NCI-H2107 treated with DMSO at 0.1 percent for 48 hours (cell line): ENCODE data around the gene FMNL2.

Source experiments
- DNase-seq: peaks from one replicate; lab custom pipeline; 2025; ENCODE audit not compliant: unreplicated experiment; lab: John Stamatoyannopoulos, UW

FMNL2 gene

GRCh38 chr2:152421521-152422370 lies 86.8 kb downstream of the FMNL2 start:
- DNase-seq, result no peak

DNA sequence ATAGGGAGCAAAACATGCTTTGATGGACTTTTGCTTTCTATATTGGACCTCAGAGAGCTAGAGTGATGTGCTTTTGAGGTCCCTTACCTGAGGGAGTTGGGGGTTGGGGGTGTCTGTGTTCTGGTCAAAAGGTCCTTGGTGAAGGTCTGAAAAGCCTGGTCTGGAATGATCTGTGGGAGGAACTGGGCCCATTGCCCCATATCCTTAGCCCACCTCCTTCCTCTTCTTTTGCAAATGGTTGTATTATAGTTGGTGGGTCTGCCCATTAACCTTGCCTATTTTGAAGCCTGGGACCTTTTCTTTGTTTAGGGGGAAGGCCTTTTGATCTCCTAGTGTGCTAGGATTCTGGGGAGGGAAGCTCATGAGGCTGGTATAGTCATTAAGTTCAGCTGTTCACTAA lies 88.7 kb downstream of the FMNL2 start:
- DNase-seq, result no peak

DNA sequence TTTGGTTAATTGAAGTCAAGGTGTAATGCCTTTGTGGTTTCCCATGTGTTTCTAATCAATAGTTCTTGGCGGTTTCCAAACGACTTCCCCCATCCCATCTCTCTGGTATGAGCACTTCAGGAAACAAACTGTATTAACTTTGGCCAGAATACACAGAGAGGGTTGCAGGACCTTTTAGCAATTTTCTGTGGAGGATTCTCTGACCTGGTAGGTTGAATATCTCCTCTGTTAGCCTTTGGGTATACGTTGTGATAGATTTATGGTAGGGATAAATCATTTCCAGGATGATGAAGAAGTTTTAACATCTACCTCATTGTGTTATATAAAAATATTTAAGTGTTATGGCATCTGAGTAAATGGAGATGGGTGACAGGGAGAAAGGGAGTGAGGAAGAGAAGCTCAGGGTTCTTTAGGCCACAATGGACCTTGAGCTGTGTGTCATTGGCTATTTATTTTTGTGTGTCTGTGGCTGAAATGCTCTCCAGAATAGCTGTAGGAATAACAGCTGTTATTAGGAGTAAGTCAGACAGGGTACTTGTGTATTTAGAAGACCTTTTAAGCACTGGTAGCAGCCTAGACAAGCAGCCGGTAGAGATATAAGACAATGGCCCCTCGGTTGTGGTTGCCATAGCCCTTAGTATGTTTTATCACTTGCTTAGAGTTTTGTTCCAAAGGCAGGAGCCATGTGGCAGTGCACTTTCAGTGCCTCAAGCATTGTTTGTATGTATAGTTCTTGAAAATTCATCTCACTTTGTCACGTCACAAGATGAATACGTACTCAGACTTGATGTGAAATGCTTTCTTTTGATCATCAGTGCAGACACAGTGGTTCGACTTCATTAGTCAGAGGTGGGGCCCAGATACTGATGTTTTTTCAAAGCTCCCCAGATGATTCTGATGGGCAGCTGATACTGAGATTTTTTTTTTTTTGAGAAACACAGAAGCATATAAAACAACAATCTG lies 91.1 kb downstream of the FMNL2 start:
- DNase-seq, result no peak

DNA sequence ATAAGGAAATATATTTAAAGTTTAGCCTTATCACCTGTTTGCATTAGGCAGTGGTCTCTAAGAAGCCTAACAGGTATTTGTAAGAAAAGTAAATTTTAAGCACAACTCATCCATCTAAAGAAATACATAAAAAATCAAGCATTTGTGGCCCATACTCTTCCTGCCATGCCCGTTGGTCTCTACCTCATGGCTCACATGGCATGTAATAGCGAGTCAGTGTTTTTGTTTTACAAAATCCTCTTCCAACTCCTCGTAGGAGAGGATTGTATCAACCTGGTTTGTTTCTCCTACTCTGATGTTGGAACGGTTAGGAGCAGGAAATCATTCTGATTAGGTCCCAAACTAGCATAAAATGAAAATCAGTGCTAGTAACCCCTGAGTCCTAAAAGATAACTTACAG lies 91.8 kb downstream of the FMNL2 start:
- no peak for DNase-seq

DNA sequence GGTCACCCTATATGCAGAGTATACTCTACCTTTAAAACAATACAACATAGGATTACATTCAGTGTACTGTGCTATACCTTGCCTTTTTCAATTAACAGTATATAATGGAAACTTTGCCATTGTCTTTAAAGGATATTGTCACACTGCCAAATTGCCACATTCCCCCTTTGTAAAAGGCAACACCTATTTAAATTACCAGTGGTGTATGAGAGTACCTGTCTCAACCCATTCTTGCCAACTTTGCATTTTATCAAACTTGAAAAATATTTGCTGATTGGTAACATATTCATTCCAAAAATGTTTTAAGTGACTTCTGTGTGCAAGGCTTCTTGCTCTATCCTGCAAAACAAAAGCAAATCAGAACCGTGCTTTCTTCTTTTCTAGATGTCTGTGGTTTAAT lies 92.9 kb downstream of the FMNL2 start:
- DNase-seq, result no peak

GRCh38 chr2:152428800-152429582 lies 94.0 kb downstream of the FMNL2 start:
- no peak for DNase-seq

DNA sequence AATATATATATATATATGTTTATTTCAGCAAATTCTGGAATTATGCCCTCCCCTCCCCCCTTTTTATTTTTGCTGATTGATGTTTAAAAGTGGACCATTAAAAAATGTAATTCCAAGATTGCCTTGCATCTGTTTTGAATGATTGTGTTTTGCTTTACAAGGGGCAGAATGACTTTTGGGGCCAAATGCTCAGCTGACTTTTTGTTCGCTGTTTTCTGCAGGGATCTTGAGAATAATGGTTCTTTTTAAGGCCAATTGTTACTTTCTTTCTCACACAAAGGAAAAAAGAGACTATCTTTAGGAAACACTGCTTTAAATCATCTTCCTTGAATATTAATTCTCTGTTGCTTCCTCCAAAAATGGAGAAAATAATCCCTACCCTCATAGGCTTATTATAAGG lies 95.9 kb downstream of the FMNL2 start:
- no peak for DNase-seq

- no peak for DNase-seq
Measured at GRCh38 chr2:152431370-152432098, 96.6 kb downstream of the FMNL2 start.

GRCh38 chr2:152432206-152432653 lies 97.3 kb downstream of the FMNL2 start:
- no peak for DNase-seq

GRCh38 chr2:152432765-152433164 lies 97.8 kb downstream of the FMNL2 start:
- DNase-seq, result no peak

DNA sequence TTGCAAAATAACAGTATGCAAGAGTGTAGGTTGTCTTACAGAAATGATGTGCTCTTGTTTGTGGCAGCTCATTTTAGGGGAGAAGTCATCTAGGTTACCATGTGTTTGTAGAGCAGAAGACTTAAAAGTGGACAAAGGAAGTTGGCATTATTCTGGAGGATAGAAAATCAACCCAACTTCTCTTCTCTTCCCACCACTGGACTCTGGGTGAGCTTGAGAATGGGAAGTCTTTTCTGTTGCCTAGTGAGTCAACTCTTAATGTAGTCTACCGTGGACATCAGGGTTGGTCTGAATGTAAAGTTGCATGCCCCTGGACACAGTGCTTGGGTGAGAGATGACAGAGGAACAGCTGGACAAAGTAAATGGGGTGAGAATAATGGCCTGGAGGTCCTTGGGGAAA lies 98.3 kb downstream of the FMNL2 start:
- DNase-seq, result no peak

- no peak for DNase-seq
Measured at GRCh38 chr2:152433791-152434190, 98.8 kb downstream of the FMNL2 start.

GRCh38 chr2:152434395-152435182 lies 99.6 kb downstream of the FMNL2 start:
- DNase-seq, result no peak

DNA sequence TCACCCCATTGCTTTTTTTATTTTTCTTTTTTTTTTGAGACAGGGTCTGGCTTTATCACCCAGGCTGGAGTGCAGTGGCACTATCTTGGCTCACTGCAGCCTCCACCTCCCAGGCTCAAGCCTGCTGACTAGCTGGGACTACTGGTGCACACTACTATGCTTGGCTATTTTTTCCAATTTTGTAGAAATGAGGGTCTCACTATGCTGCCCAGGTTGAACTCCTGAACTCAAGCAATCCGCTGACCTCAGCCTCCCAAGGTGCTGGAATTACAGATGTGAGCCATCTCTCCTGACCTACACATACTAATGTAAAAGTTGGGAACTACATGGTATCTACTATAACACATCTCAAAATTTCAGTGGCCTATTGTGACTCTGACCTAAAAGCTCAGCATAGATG lies 101.2 kb downstream of the FMNL2 start:
- DNase-seq, result no peak

DNA sequence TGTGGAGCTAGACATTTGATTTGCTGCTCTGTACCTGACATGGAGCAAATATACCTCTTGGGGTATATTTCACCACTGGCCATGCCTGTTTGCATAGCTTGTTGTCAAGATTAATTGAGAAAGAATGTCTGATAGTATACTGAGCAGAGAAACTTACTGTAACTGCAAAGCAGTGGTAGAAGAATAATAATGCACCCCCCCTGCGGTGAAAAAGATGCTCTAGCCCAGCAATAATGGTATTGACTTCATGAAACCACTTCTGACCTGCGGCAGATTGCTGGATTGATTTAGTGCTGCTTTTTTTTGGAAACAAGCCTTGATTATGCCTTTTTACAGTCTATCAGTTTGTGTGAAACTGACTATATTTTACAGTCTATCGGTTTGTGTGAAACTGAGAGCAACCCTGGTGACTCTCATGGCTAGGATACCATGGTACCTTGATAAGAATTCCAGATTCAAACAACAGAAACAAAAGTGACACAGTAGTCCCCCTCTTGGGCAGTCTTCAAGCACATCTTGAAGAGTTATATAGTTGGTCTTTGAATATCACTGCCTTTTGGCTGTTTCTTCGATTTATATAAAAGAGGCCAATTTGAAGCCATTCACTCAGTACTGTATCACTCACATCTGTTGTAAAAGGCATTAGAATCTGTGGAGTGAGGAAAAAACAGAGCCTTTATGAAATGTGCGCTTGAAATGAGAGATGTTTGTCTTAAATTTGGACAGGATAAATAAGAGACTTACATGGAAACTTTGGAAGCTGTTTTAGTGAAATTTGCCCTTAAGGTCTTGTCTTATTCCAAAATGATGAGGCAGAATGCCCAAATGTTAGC lies 102.5 kb downstream of the FMNL2 start:
- no peak for DNase-seq

DNA sequence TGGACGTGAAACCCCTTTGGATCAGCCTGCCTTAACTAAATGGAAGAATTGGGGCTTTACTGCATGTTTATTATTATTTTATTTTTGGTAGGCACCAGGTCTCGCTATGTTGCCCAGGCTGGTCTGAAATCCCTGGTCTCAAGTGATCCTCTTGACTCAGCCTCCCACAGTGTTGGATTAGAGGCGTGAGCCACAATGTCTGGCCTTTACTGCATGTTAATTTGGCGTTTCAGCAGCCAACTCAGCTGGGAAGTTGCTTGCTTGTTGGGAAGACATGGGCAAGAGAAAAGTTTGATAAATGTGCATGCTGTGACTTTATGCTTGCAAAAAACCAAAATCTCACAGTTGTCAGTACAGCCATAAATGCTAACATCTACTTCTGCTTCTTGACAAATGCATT lies 105.1 kb downstream of the FMNL2 start:
- DNase-seq, result no peak

GRCh38 chr2:152440460-152440859 lies 105.5 kb downstream of the FMNL2 start:
- no peak for DNase-seq

DNA sequence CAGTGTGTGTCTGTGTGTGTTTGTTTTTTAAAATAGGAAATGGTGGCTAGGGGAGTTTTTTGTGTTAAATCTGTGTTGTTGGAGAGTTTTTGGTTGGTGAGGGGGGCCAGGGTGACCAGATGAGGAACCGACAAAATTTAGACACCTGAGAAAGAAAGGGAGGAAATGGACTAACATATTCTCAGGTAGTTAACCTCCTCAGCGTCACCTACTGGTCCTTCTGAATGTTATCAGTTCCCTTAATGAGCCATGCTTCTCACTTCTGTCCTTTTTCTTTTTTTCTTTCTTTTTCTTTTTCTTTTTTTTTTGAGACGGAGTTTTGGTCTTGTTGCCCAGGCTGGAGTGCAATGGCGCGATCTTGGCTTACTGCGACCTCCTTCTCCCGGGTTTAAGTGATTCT lies 107.0 kb downstream of the FMNL2 start:
- no peak for DNase-seq

DNA sequence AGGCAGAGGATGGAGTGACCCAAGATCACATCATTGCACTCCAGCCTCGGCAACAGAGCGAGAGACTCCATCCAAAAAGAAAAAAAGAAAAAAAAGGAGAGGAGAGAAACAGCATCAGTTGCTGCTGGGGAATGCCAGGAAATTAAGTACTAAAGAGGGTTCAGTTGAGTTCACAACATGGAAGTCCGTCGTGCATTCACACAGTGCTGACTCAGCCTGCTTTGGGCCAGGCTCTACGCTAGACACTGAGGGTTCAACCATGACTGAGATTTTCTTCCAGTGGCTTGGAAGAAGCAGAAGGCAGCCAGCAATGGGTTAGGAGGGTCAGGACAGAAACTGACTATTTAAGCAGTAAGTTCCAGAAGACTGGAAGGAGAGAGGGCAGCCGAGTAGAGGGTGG lies 108.8 kb downstream of the FMNL2 start:
- no peak for DNase-seq
